AG09319 (cell line): Measurements from ENCODE around the gene CLCN4.

ENCODE experiments used
- DNase-seq: peaks from one replicate; pipeline ENCODE4 v3.0.0-alpha.2; 2010; ENCODE audit warnings: low read depth; ENCODE audit errors: extremely low read depth
- CTCF ChIP-seq: IDR thresholded peaks from 2 replicates; pipeline ENCODE4 v1.5.1; 2011; ENCODE audit warnings: low read depth, mild to moderate bottlenecking, inconsistent platforms, low read length, moderate library complexity

The CLCN4 gene

GRCh38 chrX:10140264-10140663 is 16.5 kb upstream of the CLCN4 start:
- no peak for TF ChIP-seq CTCF
- no peak for DNase-seq

- no peak for TF ChIP-seq CTCF
- DNase-seq, result no peak
Observed at GRCh38 chrX:10142041-10142599, 14.7 kb upstream of the CLCN4 start.

GRCh38 chrX:10143071-10143983 is 13.4 kb upstream of the CLCN4 start:
- DNase-seq, result no peak
- no peak for TF ChIP-seq CTCF

- no peak for TF ChIP-seq CTCF
- DNase-seq, result no peak
Observed at GRCh38 chrX:10146346-10146745, 10.4 kb upstream of the CLCN4 start.

- no peak for DNase-seq
- no peak for TF ChIP-seq CTCF
Observed at GRCh38 chrX:10152086-10152485, 4.7 kb upstream of the CLCN4 start.

- TF ChIP-seq CTCF, result no peak
- DNase-seq, result no peak
Observed at GRCh38 chrX:10155137-10155536, 1.6 kb upstream of the CLCN4 start.

- DNase-seq, result no peak
- no peak for TF ChIP-seq CTCF
Observed at GRCh38 chrX:10157032-10157341, 212 bp downstream of the CLCN4 start.
